Panc1 (cell line): ENCODE results near the gene C1orf226. TPM values are rescaled to one million over a fixed set of nuclear protein-coding genes. Genes with fewer than 3 reads are reported as not detected.

ENCODE experiments used
- ATAC-seq: fragments of 200-7000 bp; cut with Tn5 transposase; 2 replicates; pipeline ENCODE4 v1.9.1; 2020; ENCODE audit warnings: mild to moderate bottlenecking, moderate library complexity
- BruUV-seq: library from RNA; stranded (reverse); fragments of 400-500 nt; replicated peaks from 2 replicates; lab custom pipeline; 2021; lab: Mats Ljungman, UMichigan
- CTCF ChIA-PET: fragments of 300-600 bp; sonication (Branson Sonifier 250); formaldehyde crosslinking; loops from one replicate; lab custom pipeline; 2022; ENCODE audit warnings: antibody characterized with exemption; lab: Charles Lee
- POLR2A ChIA-PET: fragments of 300-600 bp; sonication (Branson Sonifier 250); formaldehyde crosslinking; loops from one replicate; lab custom pipeline; 2022; ENCODE audit warnings: antibody characterized with exemption; lab: Charles Lee
- DNase-seq: peaks from one replicate; pipeline ENCODE4 v3.0.0-alpha.2; 2010; ENCODE audit warnings: low read depth, low spot score
- H3K27ac ChIP-seq: 2 replicates; pipeline ENCODE4 v1.5.1; 2011; ENCODE audit warnings: mild to moderate bottlenecking, low read length, inconsistent platforms
- H3K27me3 ChIP-seq: fragments of 200-500 bp; sonication (Bioruptor generic); 2 replicates; pipeline ENCODE4 v1.6.0; 2014; ENCODE audit warnings: low read length, inconsistent platforms; ENCODE audit not compliant: control insufficient read depth, insufficient read depth
- H3K36me3 ChIP-seq: fragments of 200-500 bp; sonication (Bioruptor generic); 2 replicates; pipeline ENCODE4 v1.5.1; 2014; ENCODE audit warnings: inconsistent platforms, mild to moderate bottlenecking, low read length, moderate library complexity; ENCODE audit not compliant: control insufficient read depth, insufficient read depth
- H3K4me1 ChIP-seq: 2 replicates; pipeline ENCODE4 v1.5.1; 2011; ENCODE audit warnings: inconsistent platforms, mild to moderate bottlenecking, low read length, moderate library complexity; ENCODE audit not compliant: control insufficient read depth, insufficient read depth
- H3K4me3 ChIP-seq, 2 experiments: 2 replicates each; pipeline ENCODE4 v1.5.1; 2011 to 2012; ENCODE audit warnings: low read depth in 2 of 2, low read length in 2 of 2, mild to moderate bottlenecking in 2 of 2, inconsistent platforms in 1 of 2, moderate library complexity in 1 of 2
- H3K9me3 ChIP-seq: fragments of 200-500 bp; sonication (Bioruptor generic); 2 replicates; pipeline ENCODE4 v1.5.1; 2014; ENCODE audit warnings: low read depth, mild to moderate bottlenecking, inconsistent platforms, low read length, moderate library complexity; ENCODE audit not compliant: control insufficient read depth, insufficient read depth
- POLR2AphosphoS5 ChIP-seq: IDR thresholded peaks from 2 replicates; pipeline ENCODE4 v1.6.1; 2012; ENCODE audit warnings: mild to moderate bottlenecking, low read depth, low read length, moderate library complexity
- SIN3A ChIP-seq: IDR thresholded peaks from 2 replicates; pipeline ENCODE4 v1.6.1; 2012; ENCODE audit warnings: low read depth, mild to moderate bottlenecking, low read length, moderate library complexity, borderline replicate concordance; ENCODE audit not compliant: insufficient read depth
- TCF7L2 ChIP-seq: IDR thresholded peaks from 2 replicates; pipeline ENCODE4 v1.6.1; 2011; ENCODE audit warnings: mild to moderate bottlenecking, low read depth, low read length, inconsistent platforms
- in situ Hi-C: cut with HindIII; loops from 2 replicates; pipeline ENCODE4 v1.10.0; 2016; ENCODE audit warnings: low sequenced_read_pairs, low pct_unique_long_range_greater_than_20kb
- intact Hi-C: fragments of 100-400 bp; cut with micrococcal nuclease; formaldehyde crosslinking; loops from one replicate; pipeline ENCODE4 v1.10.0; 2022; ENCODE audit not compliant: unreplicated experiment
- total RNA-seq: library from RNA; stranded (reverse); gene quantifications from one replicate; pipeline ENCODE4 v1.2.1, GENCODE V29; 2021; ENCODE audit not compliant: unreplicated experiment
- TF ChIP-seq, protein P1 (sequence below): fragments of 450-650 bp; IDR thresholded peaks from 2 replicates; pipeline ENCODE4 v1.5.1; 2017; ENCODE audit warnings: mild to moderate bottlenecking
- TF ChIP-seq, protein P2 (sequence below), 2 experiments: IDR thresholded peaks; 2 replicates each; pipeline ENCODE4 v1.6.1; 2011 to 2012; ENCODE audit warnings: low read depth in 2 of 2, control low read depth in 1 of 2, low read length in 1 of 2, mild to moderate bottlenecking in 1 of 2, moderate library complexity in 1 of 2; ENCODE audit not compliant: insufficient read depth in 1 of 2

Gene C1orf226
- total RNA-seq, 1 experiment from 2014 or later: 38.4 TPM

DNA sequence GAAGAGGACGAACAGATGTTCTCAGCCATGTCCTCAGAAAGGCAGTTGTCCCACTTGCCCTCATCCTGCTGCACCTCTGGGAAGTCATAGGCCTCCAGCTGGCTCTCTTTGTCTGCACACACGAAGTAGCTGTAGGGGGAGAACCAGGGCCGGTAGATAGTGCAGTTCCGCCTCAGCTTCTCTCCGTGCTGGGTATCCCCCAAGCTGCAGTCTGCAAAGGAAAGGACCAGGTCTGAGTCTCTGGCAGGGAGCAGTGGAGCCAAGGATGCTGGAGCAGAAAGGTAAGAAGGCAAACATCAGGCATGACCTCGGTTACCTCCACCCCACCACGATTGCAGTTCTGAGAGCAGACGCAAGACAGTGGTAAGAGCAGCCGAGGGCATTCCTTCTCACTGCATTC lies 7.1 kb upstream of the C1orf226 start:
- TF ChIP-seq TCF7L2 (no peak), POLR2AphosphoS5 (no peak), SIN3A (no peak)
- TF ChIP-seq, protein P1, sequence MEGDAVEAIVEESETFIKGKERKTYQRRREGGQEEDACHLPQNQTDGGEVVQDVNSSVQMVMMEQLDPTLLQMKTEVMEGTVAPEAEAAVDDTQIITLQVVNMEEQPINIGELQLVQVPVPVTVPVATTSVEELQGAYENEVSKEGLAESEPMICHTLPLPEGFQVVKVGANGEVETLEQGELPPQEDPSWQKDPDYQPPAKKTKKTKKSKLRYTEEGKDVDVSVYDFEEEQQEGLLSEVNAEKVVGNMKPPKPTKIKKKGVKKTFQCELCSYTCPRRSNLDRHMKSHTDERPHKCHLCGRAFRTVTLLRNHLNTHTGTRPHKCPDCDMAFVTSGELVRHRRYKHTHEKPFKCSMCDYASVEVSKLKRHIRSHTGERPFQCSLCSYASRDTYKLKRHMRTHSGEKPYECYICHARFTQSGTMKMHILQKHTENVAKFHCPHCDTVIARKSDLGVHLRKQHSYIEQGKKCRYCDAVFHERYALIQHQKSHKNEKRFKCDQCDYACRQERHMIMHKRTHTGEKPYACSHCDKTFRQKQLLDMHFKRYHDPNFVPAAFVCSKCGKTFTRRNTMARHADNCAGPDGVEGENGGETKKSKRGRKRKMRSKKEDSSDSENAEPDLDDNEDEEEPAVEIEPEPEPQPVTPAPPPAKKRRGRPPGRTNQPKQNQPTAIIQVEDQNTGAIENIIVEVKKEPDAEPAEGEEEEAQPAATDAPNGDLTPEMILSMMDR: no peak
- TF ChIP-seq, protein P2, sequence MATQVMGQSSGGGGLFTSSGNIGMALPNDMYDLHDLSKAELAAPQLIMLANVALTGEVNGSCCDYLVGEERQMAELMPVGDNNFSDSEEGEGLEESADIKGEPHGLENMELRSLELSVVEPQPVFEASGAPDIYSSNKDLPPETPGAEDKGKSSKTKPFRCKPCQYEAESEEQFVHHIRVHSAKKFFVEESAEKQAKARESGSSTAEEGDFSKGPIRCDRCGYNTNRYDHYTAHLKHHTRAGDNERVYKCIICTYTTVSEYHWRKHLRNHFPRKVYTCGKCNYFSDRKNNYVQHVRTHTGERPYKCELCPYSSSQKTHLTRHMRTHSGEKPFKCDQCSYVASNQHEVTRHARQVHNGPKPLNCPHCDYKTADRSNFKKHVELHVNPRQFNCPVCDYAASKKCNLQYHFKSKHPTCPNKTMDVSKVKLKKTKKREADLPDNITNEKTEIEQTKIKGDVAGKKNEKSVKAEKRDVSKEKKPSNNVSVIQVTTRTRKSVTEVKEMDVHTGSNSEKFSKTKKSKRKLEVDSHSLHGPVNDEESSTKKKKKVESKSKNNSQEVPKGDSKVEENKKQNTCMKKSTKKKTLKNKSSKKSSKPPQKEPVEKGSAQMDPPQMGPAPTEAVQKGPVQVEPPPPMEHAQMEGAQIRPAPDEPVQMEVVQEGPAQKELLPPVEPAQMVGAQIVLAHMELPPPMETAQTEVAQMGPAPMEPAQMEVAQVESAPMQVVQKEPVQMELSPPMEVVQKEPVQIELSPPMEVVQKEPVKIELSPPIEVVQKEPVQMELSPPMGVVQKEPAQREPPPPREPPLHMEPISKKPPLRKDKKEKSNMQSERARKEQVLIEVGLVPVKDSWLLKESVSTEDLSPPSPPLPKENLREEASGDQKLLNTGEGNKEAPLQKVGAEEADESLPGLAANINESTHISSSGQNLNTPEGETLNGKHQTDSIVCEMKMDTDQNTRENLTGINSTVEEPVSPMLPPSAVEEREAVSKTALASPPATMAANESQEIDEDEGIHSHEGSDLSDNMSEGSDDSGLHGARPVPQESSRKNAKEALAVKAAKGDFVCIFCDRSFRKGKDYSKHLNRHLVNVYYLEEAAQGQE (IDR thresholded peaks at IDR 0.05; ENCODE audit: insufficient read depth in 1 of 2, low read depth in 2 of 2, low read length in 1 of 2): no peak
- Histone ChIP-seq H3K27me3 (no peaks in the 10 kb centered on the region), H3K36me3 (no peaks in the 10 kb centered on the region), H3K27ac (no peak overlapping the region), H3K4me3 (no peak overlapping the region), H3K9me3 (no peaks in the 10 kb centered on the region), H3K4me1 (no peaks in the 10 kb centered on the region)
- ChIA-PET CTCF (no interaction called here), POLR2A (interaction anchor here (0.5 kb wide), 1 partner anchor 519 kb away, joined by 3 read pairs; no protein-coding TSS in a partner anchor)
- in situ Hi-C loops: no loop called here
- ATAC-seq (no peak), DNase-seq (no peak)
- BruUV-seq: no TSS peak
- intact Hi-C loops: no loop called here

DNA sequence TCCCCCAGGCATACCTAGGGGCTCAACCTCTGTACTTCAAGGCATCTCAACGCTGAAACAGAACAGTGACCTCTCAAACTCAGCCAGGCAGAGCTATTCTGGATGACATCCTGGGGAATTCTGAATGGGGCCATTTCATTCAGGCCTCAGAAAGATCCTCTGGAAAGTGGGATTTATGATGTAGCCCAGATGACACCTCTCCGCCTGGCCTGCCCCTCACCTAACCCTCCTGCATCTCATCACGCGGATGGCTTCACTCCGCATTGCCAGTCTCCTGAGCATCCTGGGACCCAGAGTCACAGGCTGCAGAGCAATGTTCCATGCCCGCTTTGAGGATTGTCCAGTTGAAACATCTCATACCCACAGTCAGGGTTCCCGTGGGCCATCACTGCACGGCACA lies 6.1 kb upstream of the C1orf226 start:
- intact Hi-C loops: no loop called here

More for the DNA sequence above, 6.1 kb upstream of the C1orf226 start:
- Histone ChIP-seq H3K36me3 (no peaks in the 10 kb centered on the region), H3K27ac (no peak overlapping the region), H3K4me3 (no peak overlapping the region), H3K27me3 (no peaks in the 10 kb centered on the region), H3K9me3 (no peaks in the 10 kb centered on the region), H3K4me1 (no peaks in the 10 kb centered on the region)
- no peak for TF ChIP-seq POLR2AphosphoS5
- TF ChIP-seq, protein P2 (IDR thresholded peaks at IDR 0.05; ENCODE audit: insufficient read depth in 1 of 2, low read depth in 2 of 2, low read length in 1 of 2): no peak
- TF ChIP-seq SIN3A: no peak
- no peak for TF ChIP-seq TCF7L2
- TF ChIP-seq, protein P1: no peak
- CTCF ChIA-PET: no interaction called here
- POLR2A ChIA-PET: no interaction called here
- no TSS peak for BruUV-seq
- DNase-seq: no peak
- in situ Hi-C loops: no loop called here
- no peak for ATAC-seq
